ENCODE results near the gene USP10.

Gene USP10, protein sequence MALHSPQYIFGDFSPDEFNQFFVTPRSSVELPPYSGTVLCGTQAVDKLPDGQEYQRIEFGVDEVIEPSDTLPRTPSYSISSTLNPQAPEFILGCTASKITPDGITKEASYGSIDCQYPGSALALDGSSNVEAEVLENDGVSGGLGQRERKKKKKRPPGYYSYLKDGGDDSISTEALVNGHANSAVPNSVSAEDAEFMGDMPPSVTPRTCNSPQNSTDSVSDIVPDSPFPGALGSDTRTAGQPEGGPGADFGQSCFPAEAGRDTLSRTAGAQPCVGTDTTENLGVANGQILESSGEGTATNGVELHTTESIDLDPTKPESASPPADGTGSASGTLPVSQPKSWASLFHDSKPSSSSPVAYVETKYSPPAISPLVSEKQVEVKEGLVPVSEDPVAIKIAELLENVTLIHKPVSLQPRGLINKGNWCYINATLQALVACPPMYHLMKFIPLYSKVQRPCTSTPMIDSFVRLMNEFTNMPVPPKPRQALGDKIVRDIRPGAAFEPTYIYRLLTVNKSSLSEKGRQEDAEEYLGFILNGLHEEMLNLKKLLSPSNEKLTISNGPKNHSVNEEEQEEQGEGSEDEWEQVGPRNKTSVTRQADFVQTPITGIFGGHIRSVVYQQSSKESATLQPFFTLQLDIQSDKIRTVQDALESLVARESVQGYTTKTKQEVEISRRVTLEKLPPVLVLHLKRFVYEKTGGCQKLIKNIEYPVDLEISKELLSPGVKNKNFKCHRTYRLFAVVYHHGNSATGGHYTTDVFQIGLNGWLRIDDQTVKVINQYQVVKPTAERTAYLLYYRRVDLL

GRCh38 chr16:84699712-84700445, at the start of gene USP10:
Gene USP10, plus strand, starts transcription at chr16:84700000. Its CDS starts 91 bp downstream, at chr16:84700091.
- peak; percentile 53 to 60 for DNase-seq

- DNase-seq = no peak
Measured at GRCh38 chr16:84650062-84650991, 49.5 kb upstream of the USP10 start.

DNA sequence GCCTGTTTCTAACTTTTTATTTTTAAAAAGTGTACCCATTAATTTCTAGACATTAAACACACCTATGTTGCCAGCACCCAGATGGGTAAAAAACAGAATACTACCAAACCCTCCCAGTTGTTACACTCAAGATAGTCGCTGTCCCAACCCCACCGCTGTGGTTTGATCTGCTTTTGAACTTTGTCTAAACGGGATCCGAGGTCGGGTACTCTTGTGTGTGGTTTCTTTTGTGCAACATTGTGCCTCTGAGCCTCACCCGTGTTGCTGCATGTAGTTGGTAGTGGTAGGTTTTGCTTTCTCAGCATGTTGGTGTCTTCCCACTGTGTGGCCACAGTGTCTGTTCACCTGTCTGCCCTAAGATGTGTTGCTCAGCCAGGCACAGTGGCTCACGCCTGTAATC, 47.2 kb upstream of the USP10 start:
- no peak for DNase-seq

DNA sequence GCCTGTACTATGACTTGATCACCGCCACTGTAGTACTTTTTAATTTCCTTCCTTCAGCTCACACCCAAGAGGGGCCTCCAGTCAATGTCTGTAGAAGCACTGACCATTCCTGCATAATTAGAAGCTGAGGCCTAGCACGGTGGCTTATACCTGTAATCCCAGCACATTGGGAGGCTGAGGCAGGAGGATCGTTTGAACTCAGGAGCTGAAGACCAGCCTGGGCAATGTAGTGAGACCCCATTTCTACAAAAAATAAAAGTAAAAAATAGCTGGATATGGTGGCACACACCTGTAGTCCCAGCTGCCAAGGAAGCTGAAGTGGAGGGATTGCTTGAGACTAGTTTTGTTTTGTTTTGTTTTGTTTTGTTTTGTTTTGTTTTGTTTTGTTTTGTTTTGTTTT, 45.6 kb upstream of the USP10 start:
- DNase-seq = no peak

DNA sequence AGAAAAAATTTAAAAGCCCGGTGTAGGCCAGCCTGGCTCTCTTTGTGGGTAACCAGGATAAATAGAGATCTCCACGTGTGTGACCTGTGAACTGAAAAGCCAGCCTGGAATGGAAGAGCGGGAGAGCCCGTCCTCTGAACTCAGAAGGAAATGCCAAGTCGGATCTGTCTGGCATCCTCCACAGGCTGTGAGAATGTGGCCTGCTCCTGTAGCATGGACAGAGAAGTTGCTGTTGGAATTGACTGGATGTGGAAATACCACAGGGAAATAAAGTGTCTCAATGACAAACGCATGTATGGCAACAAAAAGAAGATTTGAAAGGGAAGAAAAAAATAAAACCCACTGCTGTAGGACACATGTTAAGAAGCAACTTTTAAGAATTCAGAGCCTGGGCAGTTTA, 44.8 kb upstream of the USP10 start:
- DNase-seq = no peak

GRCh38 chr16:84656649-84657048, 43.2 kb upstream of the USP10 start:
- DNase-seq = no peak

- no peak for DNase-seq
Measured at GRCh38 chr16:84657229-84657837, 42.5 kb upstream of the USP10 start.

DNA sequence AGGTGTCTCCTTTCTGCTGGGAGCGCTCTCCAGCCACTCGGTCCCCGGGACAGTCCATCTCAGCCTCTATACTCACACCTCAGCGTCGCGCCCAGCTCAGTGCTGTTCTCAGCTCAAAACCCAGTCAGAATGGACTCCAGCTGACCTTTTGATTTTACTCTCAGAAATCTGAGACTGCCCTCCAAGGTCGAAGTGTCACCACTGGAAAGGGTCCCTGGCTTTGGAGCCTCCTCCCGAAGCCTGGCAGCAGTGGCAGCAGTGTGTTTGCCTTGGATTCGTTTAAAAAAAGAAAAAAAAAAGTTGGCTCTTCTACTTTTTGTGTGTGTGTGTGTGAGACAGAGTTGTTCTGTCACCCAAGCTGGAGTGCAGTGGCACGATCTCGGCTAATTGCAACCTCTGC, 41.1 kb upstream of the USP10 start:
- DNase-seq = no peak

DNA sequence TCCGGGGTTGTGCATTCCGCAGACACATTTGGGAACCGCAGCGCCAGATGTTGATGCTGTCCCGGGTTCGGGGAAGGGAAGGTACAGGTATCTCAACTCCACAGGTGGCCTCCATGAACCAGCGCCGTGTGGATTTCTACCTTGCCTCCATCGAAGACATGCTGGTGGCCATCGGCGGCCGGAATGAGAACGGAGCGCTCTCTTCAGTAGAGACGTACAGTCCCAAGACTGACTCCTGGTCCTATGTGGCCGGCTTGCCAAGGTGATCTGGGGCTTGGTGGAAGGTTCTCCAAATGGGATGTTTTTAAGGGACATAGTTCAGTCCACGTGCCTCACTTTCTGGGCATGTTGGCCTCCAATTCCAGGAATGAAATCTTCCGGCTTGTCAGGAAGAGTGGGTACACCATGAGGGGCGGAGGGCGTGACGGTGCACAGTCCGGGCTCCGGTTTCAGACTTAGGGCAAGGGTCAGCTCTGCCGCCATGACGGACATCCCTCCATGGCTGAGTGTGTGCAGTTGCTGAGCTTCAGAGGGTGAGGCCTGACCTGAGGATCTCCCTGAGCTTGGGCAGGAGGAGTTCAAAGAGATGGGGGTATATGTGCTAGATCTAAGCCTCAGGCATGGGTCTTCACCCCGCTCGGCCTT, 40.0 kb upstream of the USP10 start:
- no peak for DNase-seq

DNA sequence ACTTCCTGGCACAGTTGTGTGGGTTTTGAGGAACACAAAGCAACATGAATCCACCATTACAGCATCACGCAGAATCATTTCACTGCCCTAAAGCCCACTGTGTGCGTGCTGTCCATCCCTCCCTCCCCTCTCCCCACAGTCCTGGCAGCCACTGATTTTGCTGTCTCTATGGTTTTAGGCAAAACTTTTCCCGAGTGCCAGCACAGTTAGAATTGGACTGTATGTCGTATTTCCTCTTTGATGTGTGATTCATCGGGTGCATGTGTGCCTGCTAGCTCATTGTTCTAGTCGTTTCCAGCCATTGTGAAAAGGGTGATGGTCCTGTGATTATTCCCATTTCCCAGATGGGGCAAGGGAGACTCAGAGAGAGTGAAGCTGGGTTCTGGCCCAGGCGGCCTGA, 38.8 kb upstream of the USP10 start:
- no peak for DNase-seq

DNA sequence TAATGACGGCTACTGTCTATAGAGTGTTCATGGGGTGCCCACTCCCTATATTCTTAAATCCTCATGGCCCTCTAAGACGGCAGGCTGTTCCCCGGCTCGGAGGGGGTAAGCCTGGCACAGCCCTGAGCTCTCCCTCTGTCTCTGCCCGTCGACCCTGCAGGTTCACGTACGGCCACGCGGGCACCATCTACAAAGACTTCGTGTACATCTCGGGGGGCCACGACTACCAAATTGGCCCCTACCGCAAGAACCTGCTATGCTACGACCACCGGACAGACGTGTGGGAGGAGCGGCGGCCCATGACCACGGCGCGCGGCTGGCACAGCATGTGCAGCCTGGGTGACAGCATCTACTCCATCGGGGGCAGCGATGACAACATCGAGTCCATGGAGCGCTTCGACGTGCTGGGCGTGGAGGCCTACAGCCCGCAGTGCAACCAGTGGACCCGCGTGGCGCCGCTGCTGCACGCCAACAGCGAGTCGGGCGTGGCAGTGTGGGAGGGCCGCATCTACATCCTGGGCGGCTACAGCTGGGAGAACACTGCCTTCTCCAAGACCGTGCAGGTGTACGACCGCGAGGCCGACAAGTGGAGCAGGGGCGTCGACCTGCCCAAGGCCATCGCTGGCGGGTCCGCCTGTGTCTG, 38.3 kb upstream of the USP10 start:
- DNase-seq = no peak

- no peak for DNase-seq
Measured at GRCh38 chr16:84662471-84662870, 37.3 kb upstream of the USP10 start.

GRCh38 chr16:84663433-84664101, 36.2 kb upstream of the USP10 start:
- DNase-seq = no peak

DNA sequence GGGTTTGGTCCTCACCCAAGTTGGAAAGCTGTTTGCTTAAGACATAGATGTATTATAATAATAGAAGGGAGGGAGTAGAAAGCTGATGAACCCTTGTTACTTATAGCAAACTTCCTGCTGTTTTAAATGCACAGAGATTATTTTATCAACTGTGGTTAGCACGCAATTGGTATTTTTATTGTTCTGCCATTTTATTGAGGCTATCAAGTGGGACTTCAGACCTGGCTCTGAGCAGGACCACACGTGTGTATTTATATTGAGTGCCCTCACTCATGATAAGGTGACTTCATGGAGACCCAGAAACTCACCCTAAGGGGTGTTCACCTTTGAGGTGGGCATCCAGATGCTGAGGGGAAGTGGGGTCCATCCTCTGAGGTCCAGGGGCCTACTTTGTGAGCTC, 34.4 kb upstream of the USP10 start:
- no peak for DNase-seq

DNA sequence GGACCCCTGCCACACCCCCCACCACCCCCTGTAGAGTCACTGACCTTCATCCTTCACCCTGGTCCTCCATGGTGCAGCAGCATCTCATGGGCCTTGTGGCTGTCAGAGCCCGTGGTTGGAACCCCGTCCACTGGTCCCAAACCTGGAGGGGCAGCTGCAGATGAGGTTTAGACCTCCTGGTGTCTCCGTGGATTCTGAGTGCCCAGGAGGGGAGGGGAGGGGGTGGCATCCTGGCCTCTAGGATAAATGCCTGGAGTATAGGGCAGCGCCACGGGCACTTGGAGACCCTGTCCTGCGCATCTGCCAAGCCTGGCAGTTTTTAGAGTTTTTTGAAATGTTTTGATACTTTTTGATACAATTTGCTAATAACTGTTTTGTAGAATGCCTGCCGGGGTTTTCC, 34.0 kb upstream of the USP10 start:
- DNase-seq = no peak

- peak in 1 of 2 experiments; percentile 9 for DNase-seq
Measured at GRCh38 chr16:84667600-84668309, 32.0 kb upstream of the USP10 start.

DNA sequence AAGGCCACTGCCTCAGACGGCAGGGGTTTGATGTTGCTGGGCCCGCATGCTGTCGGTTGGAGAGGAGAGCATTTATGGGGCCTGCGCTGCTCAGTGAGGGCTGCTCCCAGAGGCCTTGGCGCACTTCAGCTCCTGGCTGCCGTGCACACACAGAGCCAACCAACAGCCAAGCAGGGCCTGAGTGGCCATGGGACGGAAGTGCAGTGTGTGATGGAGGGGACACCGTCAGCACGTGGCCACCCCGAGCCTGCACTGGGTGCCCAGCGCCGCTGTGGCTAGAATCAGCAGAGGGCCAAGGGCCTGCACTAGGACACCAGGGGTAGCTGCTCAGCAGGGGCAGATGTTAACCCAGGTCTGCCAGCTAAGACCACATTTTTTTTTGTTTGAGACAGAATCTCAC, 29.7 kb upstream of the USP10 start:
- DNase-seq = no peak

DNA sequence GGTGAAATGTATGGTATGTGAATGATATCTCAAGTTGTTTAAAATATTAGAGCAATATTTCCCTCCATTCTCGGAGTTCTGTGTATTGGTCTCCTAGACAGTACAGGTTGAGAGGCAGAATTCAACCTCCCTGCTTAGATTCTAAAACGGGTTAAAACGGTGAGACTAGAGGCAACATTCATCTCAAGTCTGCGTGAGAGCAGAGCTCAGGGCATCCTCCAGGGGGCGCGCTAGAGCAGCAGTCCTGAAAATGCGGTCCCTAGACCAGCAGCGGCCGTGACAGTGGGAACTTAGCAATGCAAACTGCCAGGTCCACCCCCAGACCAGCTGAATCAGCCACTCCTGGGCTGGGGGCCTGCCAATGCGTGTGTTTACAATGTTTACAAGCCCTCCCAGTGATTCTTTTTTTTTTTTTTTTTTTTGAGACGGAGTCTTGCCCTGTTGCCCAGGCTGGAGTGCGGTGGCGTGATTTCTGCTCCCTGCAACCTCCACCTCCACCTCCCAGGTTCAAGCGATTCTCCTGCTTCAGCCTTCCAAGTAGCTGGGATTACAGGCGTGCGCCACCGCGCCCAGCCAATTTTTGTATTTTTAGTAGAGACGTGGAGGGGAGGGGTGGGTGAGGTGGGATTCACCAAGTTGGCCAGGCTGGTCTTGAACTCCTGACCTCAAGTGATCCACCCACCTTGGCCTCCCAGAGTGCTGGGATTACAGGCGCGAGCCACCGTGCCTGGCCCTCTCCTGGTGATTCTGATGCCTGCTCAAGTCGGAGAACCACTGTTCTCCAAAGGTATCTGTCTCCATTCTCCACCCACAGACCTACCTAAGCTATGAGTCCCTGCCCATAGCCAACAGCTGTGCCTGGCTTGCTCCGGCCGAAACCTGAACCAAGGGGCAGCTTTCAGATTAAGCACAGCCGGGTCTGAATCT, 27.3 kb upstream of the USP10 start:
- peak; percentile 24 to 39 for DNase-seq

DNA sequence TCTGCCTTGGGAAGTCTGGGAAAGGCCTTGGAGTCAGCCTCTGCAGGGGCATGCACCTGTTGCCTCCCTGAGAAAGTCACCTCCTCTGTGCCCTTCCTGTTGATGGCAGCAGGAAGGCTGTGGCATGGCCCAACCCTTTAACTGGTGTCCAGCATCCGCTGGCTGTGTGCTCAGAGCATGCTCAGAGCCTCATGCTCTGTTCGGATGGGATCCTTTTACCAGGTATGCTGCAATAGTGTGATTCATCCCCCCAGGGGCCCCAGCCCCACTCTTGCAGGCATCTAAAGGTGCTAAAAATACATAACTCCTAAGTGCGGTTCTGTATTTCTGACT, 26.6 kb upstream of the USP10 start:
- no peak for DNase-seq
